ENCODE measurements around the gene CTBP2.
A peak's percentile ranks its signal among the peaks of the same experiment; 100 is the strongest.
"Not testable (repeated sequence)": the region's sequence is repeated elsewhere in the genome, so short reads cannot be mapped to it uniquely, and the experiment has no call there.

The CTBP2 gene

GRCh38 chr10:125082881-125083575 lies 77.3 kb downstream of the CTBP2 start:
- DNase-seq, result no peak

GRCh38 chr10:125082471-125082870 lies 77.9 kb downstream of the CTBP2 start:
- DNase-seq, result not testable (repeated sequence)

GRCh38 chr10:125081931-125082330 lies 78.4 kb downstream of the CTBP2 start:
- no peak for DNase-seq

- DNase-seq, result no peak
These were observed 79.4 kb downstream of the CTBP2 start for GRCh38 chr10:125080984-125081383.

GRCh38 chr10:125080296-125080695 lies 80.1 kb downstream of the CTBP2 start:
- no peak for DNase-seq

GRCh38 chr10:125079091-125079600 lies 81.2 kb downstream of the CTBP2 start:
- DNase-seq, result no peak

- DNase-seq, result no peak
These were observed 83.3 kb downstream of the CTBP2 start for GRCh38 chr10:125076891-125077541.

- no peak for DNase-seq
These were observed 84.1 kb downstream of the CTBP2 start for GRCh38 chr10:125076121-125076825.

GRCh38 chr10:125073996-125074395 lies 86.4 kb downstream of the CTBP2 start:
- no peak for DNase-seq

- DNase-seq, result no peak
These were observed 87.6 kb downstream of the CTBP2 start for GRCh38 chr10:125072794-125073193.

GRCh38 chr10:125071008-125071407 lies 89.4 kb downstream of the CTBP2 start:
- no peak for DNase-seq

GRCh38 chr10:125068406-125068805 lies 92.0 kb downstream of the CTBP2 start:
- DNase-seq, result no peak

GRCh38 chr10:125067764-125068163 lies 92.6 kb downstream of the CTBP2 start:
- DNase-seq, result no peak

- no peak for DNase-seq
These were observed 93.5 kb downstream of the CTBP2 start for GRCh38 chr10:125066764-125067450.

- no peak for DNase-seq
These were observed 95.5 kb downstream of the CTBP2 start for GRCh38 chr10:125064681-125065492.

- no peak for DNase-seq
These were observed 97.0 kb downstream of the CTBP2 start for GRCh38 chr10:125063256-125063925.

GRCh38 chr10:125062914-125063230 lies 97.5 kb downstream of the CTBP2 start:
- no peak for DNase-seq

GRCh38 chr10:125062227-125062913 lies 98.0 kb downstream of the CTBP2 start:
- DNase-seq, result no peak

- DNase-seq, result no peak
These were observed 98.7 kb downstream of the CTBP2 start for GRCh38 chr10:125061557-125062226.

- peak; percentile 24 for DNase-seq
These were observed 99.4 kb downstream of the CTBP2 start for GRCh38 chr10:125060826-125061556.
